Neural crest cell (in vitro differentiated cells): ENCODE measurements around the gene FOXC2. TPM values are rescaled to one million over a fixed set of nuclear protein-coding genes. Genes with fewer than 3 reads are reported as not detected.

Experiments used
- DNase-seq: peaks from one replicate; pipeline ENCODE4 v3.0.0; 2021; ENCODE audit warnings: low read depth, mixed read lengths, low spot score
- H3K27ac Mint-ChIP-seq: one replicate; pipeline ENCODE4 v1.8.0; 2021; ENCODE audit warnings: mild to moderate bottlenecking, mixed read lengths; ENCODE audit not compliant: unreplicated experiment
- H3K27me3 Mint-ChIP-seq: 2 replicates; pipeline ENCODE4 v1.8.0; 2021; ENCODE audit warnings: low read depth, mild to moderate bottlenecking, mixed read lengths
- H3K36me3 Mint-ChIP-seq: 2 replicates; pipeline ENCODE4 v1.8.0; 2021; ENCODE audit warnings: low read depth, mild to moderate bottlenecking, mixed read lengths
- H3K4me1 Mint-ChIP-seq: 2 replicates; pipeline ENCODE4 v1.8.0; 2021; ENCODE audit warnings: mixed read lengths
- H3K4me3 Mint-ChIP-seq: one replicate; pipeline ENCODE4 v1.8.0; 2021; ENCODE audit warnings: mild to moderate bottlenecking, mixed read lengths
- H3K9me3 Mint-ChIP-seq: 2 replicates; pipeline ENCODE4 v1.8.0; 2021; ENCODE audit warnings: mixed read lengths
- total RNA-seq: library from RNA; stranded (reverse); gene quantifications from 2 replicates; pipeline ENCODE4 v1.2.1, GENCODE V29; 2021
- TF ChIP-seq, protein P1 (sequence below): fragments of 200-600 bp; sonication (generic); conservative IDR thresholded peaks from 2 replicates; pipeline ENCODE4 v1.5.0; 2021; ENCODE audit warnings: antibody characterized with exemption, mild to moderate bottlenecking

The FOXC2 gene
- total RNA-seq, 1 donor from 2014 or later, result not detected

DNA sequence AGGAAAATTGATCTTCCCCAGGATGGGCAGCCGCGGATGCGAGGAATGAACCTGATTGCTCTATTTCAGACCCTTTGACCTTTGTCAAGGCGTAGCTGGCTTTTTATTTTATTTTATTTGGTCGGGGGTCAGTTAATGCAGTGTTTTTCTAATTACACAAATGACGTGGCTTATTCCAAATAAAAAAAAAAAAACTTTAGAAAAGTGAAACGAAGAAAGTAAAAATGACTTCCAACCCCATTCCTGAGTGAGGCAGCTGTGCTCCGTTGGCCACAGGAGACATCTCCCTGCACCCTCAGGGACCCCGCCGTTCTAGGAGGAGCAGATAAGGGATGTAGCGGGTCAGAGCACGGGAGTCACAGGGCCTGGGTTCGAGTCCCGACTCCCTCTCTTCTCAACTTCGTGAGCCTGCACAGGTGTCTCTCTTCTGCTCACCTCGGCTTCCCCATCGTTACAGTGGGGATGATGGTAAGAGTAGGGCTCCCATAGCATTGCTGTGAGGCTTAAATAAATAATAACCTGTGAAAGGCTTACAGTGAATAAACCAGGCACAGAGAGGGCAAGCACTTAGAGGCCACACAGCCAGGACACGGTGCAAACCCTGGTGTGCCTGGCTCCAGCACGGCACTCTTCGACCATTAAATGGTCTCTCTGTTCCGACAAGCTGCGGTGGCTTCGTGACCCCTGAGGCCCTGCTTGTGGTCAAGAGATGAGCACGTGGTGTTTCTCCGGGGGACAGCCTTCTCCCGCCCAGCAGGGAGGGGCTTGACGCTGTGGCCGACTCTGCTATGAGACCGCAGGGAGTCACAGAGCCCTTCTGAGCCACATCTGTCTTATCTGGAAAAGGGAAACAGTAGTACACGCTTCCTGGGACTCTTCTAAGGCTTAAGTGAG, 46.1 kb upstream of the FOXC2 start:
- no peak for DNase-seq
- Mint-ChIP-seq H3K27ac (no peak overlapping the region), H3K4me3 (no peak overlapping the region), H3K36me3 (no peaks in the 10 kb centered on the region), H3K4me1 (no peaks in the 10 kb centered on the region), H3K27me3 (peaks cover 75% of the 10 kb centered on the region), H3K9me3 (no peaks in the 10 kb centered on the region)
- TF ChIP-seq, protein P1, sequence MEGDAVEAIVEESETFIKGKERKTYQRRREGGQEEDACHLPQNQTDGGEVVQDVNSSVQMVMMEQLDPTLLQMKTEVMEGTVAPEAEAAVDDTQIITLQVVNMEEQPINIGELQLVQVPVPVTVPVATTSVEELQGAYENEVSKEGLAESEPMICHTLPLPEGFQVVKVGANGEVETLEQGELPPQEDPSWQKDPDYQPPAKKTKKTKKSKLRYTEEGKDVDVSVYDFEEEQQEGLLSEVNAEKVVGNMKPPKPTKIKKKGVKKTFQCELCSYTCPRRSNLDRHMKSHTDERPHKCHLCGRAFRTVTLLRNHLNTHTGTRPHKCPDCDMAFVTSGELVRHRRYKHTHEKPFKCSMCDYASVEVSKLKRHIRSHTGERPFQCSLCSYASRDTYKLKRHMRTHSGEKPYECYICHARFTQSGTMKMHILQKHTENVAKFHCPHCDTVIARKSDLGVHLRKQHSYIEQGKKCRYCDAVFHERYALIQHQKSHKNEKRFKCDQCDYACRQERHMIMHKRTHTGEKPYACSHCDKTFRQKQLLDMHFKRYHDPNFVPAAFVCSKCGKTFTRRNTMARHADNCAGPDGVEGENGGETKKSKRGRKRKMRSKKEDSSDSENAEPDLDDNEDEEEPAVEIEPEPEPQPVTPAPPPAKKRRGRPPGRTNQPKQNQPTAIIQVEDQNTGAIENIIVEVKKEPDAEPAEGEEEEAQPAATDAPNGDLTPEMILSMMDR, result peak; percentile 34

DNA sequence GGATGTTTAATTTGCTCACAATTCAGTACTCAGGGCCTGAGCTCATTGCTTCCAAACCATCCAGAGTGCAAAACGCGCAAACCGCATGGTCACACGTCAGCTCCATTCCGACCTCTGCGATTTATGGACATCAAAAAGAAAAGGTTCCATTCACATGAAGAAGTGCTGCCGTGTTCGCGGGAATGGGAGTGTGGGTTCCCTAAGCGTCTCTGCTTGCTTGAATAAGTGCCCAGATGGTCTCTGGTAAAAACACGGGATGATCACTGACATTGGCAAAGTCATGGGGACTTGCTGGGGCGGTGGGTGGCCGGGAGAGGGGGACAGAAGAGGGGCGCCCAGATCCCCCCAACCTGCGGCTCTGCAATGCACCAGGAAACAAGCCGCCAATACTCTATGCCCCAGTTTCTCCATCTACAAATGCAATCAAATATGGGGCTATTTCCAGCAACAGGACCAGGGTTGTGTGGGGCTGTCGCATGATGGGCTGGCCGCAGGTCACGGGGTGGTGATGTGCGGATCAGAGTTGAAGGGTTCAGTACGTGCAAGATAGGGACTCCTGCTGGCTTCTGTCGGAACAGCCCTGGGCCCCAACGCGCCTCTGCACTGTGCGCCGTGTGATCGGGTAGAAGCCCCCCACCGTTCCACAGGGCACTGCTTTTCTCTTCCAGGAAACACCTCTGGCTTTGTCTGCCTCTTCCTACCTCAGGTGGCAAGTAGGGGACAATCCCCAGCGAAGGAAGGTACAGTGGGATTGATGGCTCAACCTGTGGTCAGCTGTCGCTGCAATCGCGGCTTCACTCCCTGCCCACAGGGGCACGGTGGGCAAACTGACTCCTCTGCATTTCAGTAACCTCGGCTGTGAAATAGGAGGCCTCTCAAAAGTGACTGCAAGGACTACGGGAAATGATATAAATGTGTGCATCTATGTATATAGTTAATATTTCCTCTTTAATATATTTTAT, 45.1 kb upstream of the FOXC2 start:
- H3K4me1 Mint-ChIP-seq, result no peaks in the 10 kb centered on the region
- no peaks in the 10 kb centered on the region for H3K36me3 Mint-ChIP-seq
- DNase-seq, result no peak
- no peaks in the 10 kb centered on the region for H3K9me3 Mint-ChIP-seq
- TF ChIP-seq, protein P1, result no peak
- H3K27me3 Mint-ChIP-seq, result peaks cover 72% of the 10 kb centered on the region
- H3K27ac Mint-ChIP-seq, result no peak overlapping the region
- no peak overlapping the region for H3K4me3 Mint-ChIP-seq

DNA sequence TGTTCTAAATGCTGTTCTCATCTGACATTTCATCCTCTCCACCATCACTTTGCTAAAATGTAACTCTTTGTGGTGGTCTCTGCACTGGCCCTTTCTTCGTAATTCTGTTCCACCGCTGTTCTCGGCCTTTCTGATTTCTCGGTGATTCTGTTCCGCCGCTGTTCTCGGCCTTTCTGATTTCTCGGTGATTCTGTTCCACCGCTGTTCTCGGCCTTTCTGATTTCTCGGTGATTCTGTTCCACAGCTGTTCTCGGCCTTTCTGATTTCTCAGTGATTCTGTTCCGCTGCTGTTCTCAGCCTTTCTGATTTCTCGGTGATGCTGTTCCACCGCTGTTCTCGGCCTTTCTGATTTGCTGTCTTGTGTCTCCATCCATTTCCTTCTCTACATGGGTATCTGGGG, 44.0 kb upstream of the FOXC2 start:
- DNase-seq, result no peak
- H3K9me3 Mint-ChIP-seq, result no peaks in the 10 kb centered on the region
- H3K27ac Mint-ChIP-seq, result no peak overlapping the region
- no peak overlapping the region for H3K4me3 Mint-ChIP-seq
- no peaks in the 10 kb centered on the region for H3K4me1 Mint-ChIP-seq
- no peaks in the 10 kb centered on the region for H3K36me3 Mint-ChIP-seq
- TF ChIP-seq, protein P1, result no peak
- H3K27me3 Mint-ChIP-seq, result peaks cover 63% of the 10 kb centered on the region

DNA sequence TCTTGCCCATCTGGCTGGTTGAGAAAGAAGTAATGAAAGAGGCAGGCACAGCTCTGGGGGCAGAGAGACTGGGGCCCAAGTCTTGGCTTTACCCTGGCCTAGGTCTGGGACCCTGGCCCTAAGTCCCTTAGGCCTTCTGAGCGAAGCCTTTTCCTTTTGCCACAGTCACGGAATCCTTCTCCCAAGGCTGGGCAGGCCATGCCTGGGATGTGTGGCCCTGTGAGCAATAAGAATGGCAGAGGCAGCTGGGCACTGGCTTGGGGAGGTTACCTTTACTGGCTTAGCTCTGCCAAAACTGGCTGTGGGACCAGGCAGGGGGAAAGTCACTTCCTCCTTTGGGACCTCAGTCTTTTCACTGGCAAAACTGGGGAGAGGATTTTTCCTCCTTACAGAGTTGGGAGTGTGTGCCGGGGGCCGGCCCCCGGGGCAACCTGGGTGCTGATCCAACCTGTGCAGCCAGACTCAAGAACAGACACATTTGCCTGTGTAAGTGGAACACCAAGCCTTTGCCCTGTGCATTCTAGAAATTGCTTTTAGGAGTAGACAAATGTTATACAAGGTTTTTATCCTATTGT, 43.4 kb upstream of the FOXC2 start:
- DNase-seq, result no peak
- Mint-ChIP-seq H3K4me3 (no peak overlapping the region), H3K9me3 (no peaks in the 10 kb centered on the region), H3K27ac (no peak overlapping the region), H3K27me3 (peaks cover 57% of the 10 kb centered on the region), H3K36me3 (no peaks in the 10 kb centered on the region), H3K4me1 (no peaks in the 10 kb centered on the region)
- TF ChIP-seq, protein P1, result no peak

DNA sequence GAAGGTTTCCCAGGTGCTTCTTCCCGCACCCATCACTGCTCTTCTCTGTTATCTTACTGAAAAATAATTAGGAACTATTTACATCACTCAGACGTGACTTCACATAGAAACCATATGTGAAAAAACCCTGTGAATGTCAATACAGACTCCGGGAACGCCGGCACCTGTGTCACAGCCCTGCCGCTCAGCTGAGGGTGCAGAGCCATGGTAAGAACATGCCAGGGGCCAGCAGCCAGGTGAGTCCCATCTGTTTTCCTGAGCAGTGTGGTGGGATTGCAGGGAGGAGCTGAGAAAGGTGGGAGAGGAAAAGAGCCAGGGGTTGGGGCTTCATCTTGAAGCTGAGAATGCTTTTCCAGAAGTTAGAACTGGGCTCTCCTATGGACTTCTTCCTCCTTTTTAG, 42.6 kb upstream of the FOXC2 start:
- Mint-ChIP-seq H3K27me3 (peaks cover 52% of the 10 kb centered on the region), H3K4me1 (no peaks in the 10 kb centered on the region), H3K27ac (no peak overlapping the region), H3K4me3 (no peak overlapping the region), H3K36me3 (no peaks in the 10 kb centered on the region), H3K9me3 (no peaks in the 10 kb centered on the region)
- DNase-seq, result no peak
- TF ChIP-seq, protein P1, result no peak
